GM12891 (cell line): Measurements from ENCODE around the gene EEF2.
A peak's percentile ranks its signal among the peaks of the same experiment; 100 is the strongest.

Experiments used
- DNase-seq: peaks from one replicate; pipeline ENCODE4 v3.0.0; 2011; ENCODE audit warnings: low spot score; ENCODE audit not compliant: insufficient read length
- FAIRE-seq: peaks from 2 replicates; lab custom pipeline; 2011; peaks lifted over from hg19 to GRCh38; lab: Jason Lieb, UNC
- PAX5 ChIP-seq: IDR thresholded peaks from 2 replicates; pipeline ENCODE4 v1.6.1; 2011; ENCODE audit warnings: low read length, moderate library complexity, mild to moderate bottlenecking; ENCODE audit not compliant: insufficient read depth, severe bottlenecking
- POLR2A ChIP-seq: IDR thresholded peaks from 2 replicates; pipeline ENCODE4 v1.6.1; 2011; ENCODE audit warnings: low read depth, low read length, control low read depth
- POLR2AphosphoS5 ChIP-seq: IDR thresholded peaks from 2 replicates; pipeline ENCODE4 v1.6.1; 2011; ENCODE audit warnings: low read depth, low read length, control low read depth
- POU2F2 ChIP-seq: IDR thresholded peaks from 2 replicates; pipeline ENCODE4 v1.6.1; 2011; ENCODE audit warnings: low read depth, mild to moderate bottlenecking, control low read depth, low read length, moderate library complexity
- SPI1 ChIP-seq: IDR thresholded peaks from 2 replicates; pipeline ENCODE4 v1.6.1; 2011; ENCODE audit warnings: low read depth, low read length, control low read depth
- TAF1 ChIP-seq: IDR thresholded peaks from 2 replicates; pipeline ENCODE4 v1.6.1; 2011; ENCODE audit warnings: low read depth, low read length, control low read depth

The EEF2 gene

DNA sequence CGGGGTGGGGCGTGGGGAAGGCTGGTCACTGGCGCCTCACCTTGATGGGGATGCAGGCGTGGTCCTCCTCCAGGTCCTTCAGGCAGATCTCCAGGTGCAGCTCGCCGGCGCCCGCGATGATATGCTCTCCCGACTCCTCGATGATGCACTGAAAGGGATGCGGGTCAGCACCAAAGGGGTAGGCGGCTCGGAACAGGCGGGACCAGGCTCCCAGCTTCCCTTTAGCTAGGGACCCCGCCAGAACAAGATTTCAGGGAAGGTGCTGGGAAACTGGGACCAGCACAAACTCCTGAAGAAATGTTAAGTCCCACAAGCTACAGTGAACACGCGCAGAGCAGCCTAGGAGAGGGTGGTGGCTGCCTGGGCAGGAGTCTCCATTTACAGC is 6.0 kb downstream of the EEF2 start:
- DNase-seq = no peak
- FAIRE-seq = no peak
- TF ChIP-seq POLR2AphosphoS5 = no peak; the same call in 1 of the 2 replicates

DNA sequence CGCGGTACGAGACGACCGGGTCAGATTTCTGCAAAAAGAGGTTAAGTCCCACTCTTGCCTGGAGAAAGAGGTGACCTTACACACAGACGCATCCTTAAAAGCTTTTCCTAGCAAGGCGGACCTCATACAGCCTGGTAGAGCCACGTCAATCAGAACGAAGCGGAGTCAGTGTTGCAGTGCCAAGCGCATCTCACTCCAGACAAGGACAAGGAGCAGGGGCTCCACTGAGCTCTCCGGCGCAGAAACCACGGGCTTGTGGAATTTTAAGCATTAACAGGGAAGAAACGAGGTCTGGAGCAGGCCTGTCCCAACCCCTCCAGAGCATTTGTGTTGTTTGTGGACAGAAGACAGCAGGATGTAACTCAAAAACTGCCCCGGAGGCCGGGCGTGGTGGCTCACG is 7.1 kb downstream of the EEF2 start:
- FAIRE-seq (no peak), DNase-seq (no peak)
- peak; percentile 14; the same call in 1 of the 2 replicates for TF ChIP-seq POLR2AphosphoS5
- TF ChIP-seq POU2F2 = no peak

DNA sequence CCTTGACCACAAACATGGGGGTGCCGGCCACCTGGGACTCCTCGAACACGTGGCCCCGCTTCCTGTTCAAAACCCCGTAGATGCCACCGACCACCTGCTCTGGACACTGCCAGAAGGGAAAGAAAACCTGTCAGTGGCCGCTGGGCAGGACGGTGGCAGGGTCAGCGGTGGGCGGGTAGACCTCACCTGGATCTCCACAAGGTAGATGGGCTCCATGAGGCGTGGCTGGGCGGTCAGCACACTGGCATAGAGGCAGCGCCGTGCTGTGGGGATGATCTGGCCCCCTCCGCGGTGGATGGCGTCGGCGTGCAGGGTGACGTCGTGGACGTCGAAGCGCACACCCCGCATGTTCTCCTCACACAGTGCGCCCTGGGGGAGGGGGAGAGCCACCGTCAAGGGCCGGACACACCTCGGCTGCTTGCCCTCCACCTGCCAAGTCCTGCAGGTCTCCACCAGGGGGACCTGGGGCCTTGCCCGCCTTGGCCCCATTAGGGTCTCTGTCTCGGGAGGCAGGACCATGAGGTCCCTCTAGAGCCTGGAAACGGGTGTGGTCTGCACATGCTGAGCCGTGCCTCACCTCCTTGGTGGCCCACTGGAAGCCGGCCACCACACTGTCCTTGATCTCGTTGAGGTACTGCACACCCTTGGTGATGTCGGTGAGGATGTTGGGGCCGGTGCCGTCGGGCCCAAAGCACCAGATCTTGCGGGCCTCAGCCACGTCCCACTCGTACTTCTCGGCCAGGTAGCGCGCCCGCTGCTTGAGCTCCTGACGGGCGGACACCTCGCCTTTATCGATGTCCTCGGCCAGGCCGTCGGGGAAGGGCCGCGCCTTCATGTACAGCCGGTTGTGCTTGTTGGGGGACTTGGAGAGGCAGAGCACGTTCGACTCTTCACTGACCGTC is 7.8 kb downstream of the EEF2 start:
- DNase-seq (no peak), FAIRE-seq (no peak)
- TF ChIP-seq POLR2AphosphoS5 = peak; percentile 49; the same call in 1 of the 2 replicates
- TF ChIP-seq POU2F2 = 0 out of 2 replicates have a peak, but pooled peaks have one; percentile 30
- TF ChIP-seq SPI1 = no peak
- TF ChIP-seq POLR2A = peak; percentile 60; the same call in 1 of the 2 replicates

DNA sequence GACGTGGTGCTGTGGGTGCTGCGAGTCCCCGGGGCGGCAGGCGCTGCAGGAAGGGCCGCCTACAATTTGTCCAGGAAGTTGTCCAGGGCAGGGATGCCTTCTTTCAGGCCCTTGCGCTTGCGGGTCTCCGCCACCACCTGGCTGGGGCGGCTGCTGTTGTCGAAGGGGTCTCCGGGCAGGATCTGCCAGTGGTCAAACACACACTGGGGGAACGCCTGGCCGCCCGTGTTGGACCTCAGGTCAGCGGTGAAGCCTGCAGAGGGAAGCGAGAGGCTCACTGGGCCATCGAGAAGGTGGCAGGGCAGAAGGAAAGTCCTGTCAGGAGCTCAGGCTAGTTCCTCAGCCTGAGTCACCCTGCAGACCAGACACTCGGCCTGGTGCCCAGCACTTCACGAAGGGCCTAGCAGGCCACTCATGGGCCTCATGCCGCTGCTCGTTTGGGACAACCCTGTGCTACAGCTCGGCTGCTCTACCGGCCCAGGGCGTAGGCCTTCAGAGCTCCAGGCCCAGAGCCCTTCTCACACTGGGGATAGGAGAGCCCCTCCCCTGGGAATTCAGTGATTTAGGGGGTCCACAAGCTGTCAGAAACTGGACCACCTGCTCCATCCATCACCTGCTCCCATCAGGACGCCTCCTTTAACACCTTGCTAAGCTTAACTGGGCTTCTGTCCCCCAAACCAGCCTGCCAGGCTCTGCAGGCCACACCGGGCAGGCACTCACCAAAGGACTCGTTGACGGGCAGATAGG is 8.6 kb downstream of the EEF2 start:
- DNase-seq (no peak), FAIRE-seq (no peak)
- TF ChIP-seq POLR2AphosphoS5 (peak; percentile 64; the same call in 1 of the 2 replicates), PAX5 (no peak), TAF1 (no peak), SPI1 (no peak), POLR2A (peak; percentile 60), POU2F2 (peak; percentile 11; the same call in 1 of the 2 replicates)

DNA sequence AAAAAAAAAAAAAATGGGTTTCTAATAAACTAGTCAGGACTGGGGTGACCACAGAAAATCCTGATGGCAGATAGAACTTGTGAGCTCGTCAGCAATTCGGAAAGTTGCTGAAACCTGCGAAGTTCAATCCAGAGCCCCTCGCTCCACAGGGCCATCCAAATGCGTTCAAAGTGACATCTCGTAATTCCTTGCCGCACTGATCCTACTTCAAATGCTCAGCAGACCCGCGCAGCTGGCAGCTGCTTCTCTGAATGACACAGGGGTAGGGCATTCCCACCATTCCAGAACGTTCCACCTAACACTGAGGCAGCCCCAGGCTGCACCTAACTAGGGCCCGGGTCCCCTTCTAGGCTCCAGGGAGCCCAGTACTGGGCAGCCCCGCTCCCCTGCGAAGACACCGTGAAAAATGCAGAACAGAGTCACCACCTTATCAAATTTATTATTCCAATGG is 9.6 kb downstream of the EEF2 start:
- DNase-seq (no peak), FAIRE-seq (no peak)
- TF ChIP-seq POLR2A (peak; percentile 83), PAX5 (no peak), POLR2AphosphoS5 (peak; percentile 86), POU2F2 (no peak)

DNA sequence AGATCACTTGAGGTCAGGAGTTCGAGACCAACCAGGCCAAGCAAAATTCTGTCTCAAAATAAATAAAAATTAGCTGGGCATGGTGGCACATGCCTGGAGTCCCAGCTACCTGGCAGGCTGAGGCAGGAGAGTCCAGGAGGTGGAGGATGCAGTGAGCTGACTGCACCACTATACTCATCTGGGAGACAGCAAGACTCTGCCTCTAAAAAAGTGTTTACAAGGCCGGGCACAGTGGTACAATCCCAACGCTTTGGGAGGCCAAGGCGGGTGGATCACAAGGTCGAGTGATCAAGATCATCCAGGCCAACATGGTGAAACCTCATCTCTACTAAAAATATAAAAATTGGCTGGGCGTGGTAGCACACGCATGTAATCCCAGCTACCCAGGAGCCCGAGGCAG is 10.1 kb downstream of the EEF2 start:
- no peak for FAIRE-seq
- DNase-seq = no peak
- 0 out of 2 replicates have a peak, but pooled peaks have one; percentile 28 for TF ChIP-seq POU2F2
- TF ChIP-seq PAX5 = no peak

DNA sequence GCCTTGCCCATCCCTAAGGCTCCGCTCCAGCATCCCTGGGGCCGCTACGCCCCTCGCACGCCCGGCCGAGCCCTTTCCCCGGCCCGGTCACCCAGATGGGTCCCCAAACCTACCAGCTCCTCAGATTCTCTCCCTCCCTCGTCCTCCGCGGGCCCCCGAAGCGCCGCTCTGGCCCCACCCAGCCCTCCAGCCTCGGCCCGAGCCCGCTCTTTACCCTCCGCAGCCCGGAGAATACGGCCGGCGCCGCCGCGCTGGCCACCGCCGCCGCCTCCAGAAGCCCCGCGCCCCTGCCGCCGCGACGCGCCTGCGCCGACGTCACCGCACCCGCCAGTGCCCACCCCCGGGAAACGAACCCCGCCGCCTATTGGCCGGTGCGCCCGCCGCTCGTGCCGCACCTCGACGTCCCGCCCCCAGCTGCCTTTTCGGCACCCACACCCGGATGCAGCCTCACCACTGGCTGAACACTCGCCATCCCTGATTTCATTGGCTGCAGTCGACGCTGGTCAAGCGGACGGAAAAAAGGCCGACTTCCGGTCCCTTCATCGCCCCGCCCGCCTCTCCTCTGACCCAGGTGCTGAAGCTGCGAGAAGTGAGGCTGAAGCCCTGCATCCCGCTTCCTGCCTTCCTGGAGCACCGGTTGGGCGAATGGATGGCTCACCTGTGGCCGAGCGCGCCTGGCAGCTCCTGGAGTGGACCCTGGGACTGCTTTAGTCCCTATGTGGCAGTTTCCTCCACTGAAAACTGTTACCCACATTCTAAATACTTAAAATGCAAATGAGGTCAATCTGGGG is 14.3 kb downstream of the EEF2 start, which contains the start of gene DAPK3:
Gene DAPK3, minus strand, starts transcription at position 292 of the 791 bp plus-strand sequence. CDS start 1,364 bp downstream, outside the sequence.
- FAIRE-seq (peak; percentile 98), DNase-seq (peak; percentile 98)
- TF ChIP-seq POLR2AphosphoS5 (peak; percentile 70; the same call in 1 of the 2 replicates), TAF1 (no peak; the same call in 1 of the 2 replicates), POLR2A (peak; percentile 54; the same call in 1 of the 2 replicates), POU2F2 (peak; percentile 73), SPI1 (0 out of 2 replicates have a peak, but pooled peaks have one; percentile 11), PAX5 (no peak)

DNA sequence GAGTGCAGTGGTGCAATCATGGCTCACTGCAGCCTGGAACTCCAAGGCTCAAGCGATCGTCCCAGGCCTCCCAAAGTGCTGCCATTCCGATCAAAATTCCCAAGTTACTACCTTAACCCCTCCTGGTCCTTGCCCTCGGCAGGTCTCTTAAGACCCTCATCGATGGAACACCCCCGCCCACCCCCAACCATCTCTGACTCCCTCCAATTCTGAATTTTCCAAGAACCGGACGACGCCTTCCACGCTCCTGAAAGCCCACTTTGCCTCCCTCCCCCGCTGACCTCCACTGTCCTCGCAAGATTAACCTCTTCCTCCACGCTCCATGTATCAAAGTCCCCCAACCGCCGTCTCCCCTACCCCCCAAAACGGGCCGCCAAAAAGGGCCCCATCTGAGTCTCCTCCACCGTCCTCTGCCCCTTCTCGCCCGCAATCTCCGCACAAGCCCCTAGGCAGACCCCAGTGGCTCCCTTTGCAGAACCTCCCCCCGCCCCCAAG is 14.9 kb downstream of the EEF2 start:
- no peak for TF ChIP-seq PAX5
- no peak for TF ChIP-seq POLR2AphosphoS5
- TF ChIP-seq POLR2A = no peak
- no peak for TF ChIP-seq SPI1
- no peak for FAIRE-seq
- DNase-seq = no peak

DNA sequence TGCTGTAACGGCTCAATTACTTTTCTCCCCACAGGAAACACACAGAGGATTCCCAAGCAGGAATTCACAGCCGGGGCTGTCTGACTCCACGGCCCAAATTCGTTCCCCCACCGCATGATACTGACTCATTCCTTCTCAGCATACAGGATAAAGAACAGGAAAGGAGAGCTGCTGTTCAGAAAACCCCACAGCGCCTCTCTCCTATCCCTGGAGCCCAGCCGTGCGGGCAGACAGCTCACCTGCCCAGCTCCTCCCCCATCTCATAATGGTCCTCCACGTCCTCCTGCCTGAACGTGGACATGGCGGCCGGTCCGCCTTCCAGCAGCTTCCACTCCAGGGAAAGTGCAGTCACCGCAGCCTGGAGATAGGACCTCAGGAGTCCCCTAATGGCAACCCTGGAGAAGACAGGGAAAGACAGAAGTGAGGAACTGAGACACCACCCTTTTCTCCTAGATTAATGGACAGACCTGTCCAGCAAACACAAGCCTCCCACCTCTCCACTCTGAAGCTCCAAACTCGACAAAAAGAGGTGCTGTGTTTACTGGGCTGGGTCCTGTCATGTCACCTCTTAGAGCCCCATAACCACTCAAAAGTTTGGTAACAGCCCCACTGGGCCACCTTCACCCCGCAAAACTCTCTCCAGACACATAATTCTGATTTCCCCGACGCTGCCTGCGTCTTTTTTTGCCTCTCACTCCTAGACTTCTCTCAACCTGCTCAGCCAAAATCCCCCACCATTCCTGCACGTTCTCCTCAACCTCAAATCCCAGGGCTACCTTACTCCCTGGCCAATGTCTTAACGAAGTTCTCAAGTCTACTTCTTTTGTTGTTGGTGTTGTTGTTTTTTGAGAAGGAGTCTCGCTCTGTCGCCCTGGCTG is 15.6 kb downstream of the EEF2 start:
- FAIRE-seq (no peak), DNase-seq (no peak)
- no peak for TF ChIP-seq TAF1
- no peak for TF ChIP-seq SPI1
- no peak for TF ChIP-seq POU2F2
- no peak for TF ChIP-seq PAX5
- TF ChIP-seq POLR2AphosphoS5 = no peak
- TF ChIP-seq POLR2A = no peak
